GM15510 (cell line): ENCODE measurements around the gene EIF3B.

Source experiments
- POLR2A ChIP-seq: IDR thresholded peaks from 3 replicates; pipeline ENCODE4 v1.6.1; 2011; ENCODE audit warnings: borderline replicate concordance; ENCODE audit not compliant: insufficient read length; ENCODE audit errors: extremely low read depth

The EIF3B gene

GRCh38 chr7:2371329-2371728, 16.7 kb downstream of the EIF3B start:
- no peak for TF ChIP-seq POLR2A

- TF ChIP-seq POLR2A, result no peak
These were observed 18.1 kb downstream of the EIF3B start for GRCh38 chr7:2372724-2373123.

- TF ChIP-seq POLR2A, result no peak
These were observed 18.5 kb downstream of the EIF3B start for GRCh38 chr7:2373124-2373556.

GRCh38 chr7:2373646-2374045, 19.0 kb downstream of the EIF3B start:
- TF ChIP-seq POLR2A, result no peak

- no peak for TF ChIP-seq POLR2A
These were observed 19.8 kb downstream of the EIF3B start for GRCh38 chr7:2374401-2374800.

- no peak for TF ChIP-seq POLR2A
These were observed 20.5 kb downstream of the EIF3B start for GRCh38 chr7:2374830-2375728.

GRCh38 chr7:2376351-2377154, 21.9 kb downstream of the EIF3B start:
- no peak for TF ChIP-seq POLR2A

GRCh38 chr7:2379161-2379560, 24.5 kb downstream of the EIF3B start:
- TF ChIP-seq POLR2A, result no peak

GRCh38 chr7:2379821-2380450, 25.3 kb downstream of the EIF3B start:
- TF ChIP-seq POLR2A, result no peak

- no peak for TF ChIP-seq POLR2A
These were observed 25.8 kb downstream of the EIF3B start for GRCh38 chr7:2380461-2380860.

GRCh38 chr7:2381227-2381626, 26.6 kb downstream of the EIF3B start:
- no peak for TF ChIP-seq POLR2A

GRCh38 chr7:2381881-2382509, 27.4 kb downstream of the EIF3B start:
- no peak for TF ChIP-seq POLR2A

GRCh38 chr7:2383543-2384274, 29.1 kb downstream of the EIF3B start:
- TF ChIP-seq POLR2A, result no peak
